GM21390 (cell line): ENCODE measurements around the gene MYL4.
"Not testable (repeated sequence)": the region's sequence is repeated elsewhere in the genome, so short reads cannot be mapped to it uniquely, and the experiment has no call there.

Experiments used
- ATAC-seq: cut with Tn5 transposase; IDR thresholded peaks from one replicate; pipeline ENCODE4 v1.9.1; 2021; ENCODE audit not compliant: unreplicated experiment

MYL4 gene

DNA sequence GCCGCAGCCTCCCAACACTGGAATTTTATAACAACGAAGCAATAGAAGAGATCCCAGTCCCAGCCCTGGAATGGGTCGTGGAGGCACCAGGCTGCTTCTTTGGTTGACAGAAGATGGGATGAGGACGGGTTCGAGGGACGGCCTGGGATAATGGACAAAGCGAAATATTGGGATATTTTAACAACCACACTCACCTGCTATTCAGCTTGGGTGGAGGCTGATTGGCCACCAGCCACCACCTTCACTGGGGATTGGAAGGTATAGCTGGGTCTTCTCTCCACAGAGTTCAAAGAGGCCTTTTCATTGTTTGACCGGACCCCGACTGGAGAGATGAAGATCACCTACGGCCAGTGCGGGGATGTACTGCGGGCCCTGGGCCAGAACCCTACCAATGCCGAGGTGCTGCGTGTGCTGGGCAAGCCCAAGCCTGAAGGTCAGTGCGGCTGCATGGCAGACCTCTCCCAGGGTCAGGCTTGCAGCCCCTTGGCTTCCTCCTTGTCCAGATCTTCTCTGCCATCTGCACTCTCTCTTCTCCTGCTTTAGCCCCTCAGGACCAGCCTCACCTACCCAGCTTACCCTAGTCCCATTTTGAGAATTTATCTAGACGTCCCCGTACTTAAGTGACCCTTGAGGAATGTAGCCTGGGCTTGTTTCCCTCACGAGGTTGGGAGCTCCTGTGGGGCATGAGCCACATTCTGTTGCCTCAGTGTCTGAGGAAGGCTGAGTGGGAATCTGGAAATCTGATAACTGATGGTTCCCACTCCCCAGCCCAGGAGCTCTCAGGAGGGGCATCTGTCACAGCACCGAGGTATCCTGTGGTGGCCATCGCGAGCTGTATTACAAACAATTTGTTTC, 10.7 kb downstream of the MYL4 start:
- no peak for ATAC-seq

DNA sequence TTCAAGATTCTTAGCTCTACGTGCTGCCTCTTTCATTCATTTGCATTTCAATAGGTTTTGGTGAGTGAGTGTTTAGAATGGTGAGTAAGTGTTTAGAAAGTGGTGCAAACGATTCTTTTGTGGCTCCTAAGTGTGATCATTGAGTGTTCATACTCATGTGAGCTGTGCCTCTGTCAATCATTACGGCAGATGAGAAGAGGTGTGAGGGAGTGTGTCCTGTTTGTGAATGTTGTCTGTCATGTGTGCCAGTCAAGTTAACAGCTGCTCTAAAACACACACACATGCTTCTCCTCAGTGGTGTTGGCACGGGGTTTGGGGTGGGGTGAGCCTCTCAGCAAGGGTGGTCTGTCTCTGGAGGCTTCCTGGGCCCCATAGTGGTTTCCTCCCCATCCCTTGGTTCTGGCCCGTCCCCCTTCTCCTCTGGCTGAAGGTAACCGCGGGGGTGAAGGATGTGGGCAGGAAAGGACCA, 11.4 kb downstream of the MYL4 start:
- no peak for ATAC-seq

GRCh38 chr17:47221154-47221553, 12.0 kb downstream of the MYL4 start:
- no peak for ATAC-seq

DNA sequence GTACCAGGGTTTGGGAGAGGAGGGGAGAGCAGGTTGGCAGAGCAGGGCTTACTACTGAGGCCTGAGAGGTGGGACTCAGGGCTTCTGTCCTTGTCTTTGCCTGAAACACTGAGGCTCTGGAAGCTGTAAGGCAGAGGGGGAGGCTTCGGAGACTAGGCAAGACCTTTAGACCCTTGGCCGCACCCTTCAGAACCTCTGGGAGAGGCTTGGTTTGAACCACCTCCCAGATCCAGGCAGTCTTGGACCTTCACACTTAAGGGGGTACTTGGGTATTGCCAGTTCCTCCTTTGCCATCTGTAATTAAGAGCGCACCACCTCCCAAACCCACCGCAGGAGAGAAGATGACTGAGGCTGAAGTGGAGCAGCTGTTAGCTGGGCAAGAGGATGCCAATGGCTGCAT, 12.9 kb downstream of the MYL4 start:
- ATAC-seq = no peak

GRCh38 chr17:47223007-47223406, 13.9 kb downstream of the MYL4 start:
- no peak for ATAC-seq

DNA sequence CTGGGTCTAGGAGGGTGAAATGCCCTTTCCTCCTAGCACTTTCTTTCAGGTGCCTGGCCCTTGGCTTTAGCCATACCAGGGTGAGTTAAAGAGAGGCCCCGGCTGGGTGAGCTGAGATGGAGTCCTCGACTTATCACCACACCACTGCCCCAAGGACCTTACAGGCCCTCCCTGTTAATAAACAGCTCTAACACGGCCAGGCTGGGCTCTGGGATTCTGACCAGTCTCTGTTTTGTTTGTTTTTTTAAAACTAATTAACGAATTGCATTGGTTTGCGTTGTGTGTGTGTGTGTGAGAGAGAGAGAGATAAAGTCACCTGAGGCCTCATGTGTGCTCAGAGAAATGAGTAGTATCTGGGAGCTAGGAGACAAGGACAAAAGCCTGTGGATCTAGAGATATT, 14.3 kb downstream of the MYL4 start:
- no peak for ATAC-seq

DNA sequence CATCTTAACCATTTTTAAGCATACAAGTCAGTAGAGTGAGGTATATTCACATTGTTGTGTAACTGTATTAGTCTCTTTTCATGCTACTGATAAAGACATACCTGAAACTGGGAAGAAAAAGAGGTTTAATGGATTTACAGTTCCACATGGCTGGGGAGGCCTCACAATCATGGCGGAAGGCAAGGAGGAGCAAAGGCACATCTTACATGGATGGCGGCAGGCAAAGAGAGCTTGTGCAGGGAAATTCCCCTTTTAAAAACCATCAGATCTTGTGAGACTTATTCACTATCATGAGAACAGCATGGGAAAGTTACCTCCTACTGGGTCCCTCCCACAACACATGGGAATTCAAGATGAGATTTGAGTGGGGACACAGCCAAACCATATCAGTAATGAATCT, 14.9 kb downstream of the MYL4 start:
- ATAC-seq = not testable (repeated sequence)

DNA sequence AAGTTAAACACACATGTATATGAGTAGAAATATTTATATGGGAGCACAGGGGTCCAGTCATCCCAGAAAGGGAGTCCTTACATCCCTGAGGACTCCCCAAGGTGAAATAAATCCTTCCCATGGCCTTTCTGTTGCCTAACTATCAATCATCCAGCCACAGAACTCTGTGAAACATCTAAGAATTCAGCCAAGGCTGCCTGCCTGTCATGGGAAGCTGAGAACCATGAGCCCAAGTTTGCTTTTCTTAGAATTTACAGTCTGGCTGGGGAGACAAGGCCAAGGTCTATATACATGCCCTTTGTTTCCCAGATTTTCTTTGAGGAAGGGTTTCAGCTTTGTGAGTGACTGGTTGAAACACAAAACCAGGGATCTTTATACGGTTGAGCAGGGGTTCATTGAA, 15.8 kb downstream of the MYL4 start:
- no peak for ATAC-seq

GRCh38 chr17:47225436-47225858, 16.3 kb downstream of the MYL4 start:
- no peak for ATAC-seq

GRCh38 chr17:47225911-47226688, 17.0 kb downstream of the MYL4 start:
- no peak for ATAC-seq

DNA sequence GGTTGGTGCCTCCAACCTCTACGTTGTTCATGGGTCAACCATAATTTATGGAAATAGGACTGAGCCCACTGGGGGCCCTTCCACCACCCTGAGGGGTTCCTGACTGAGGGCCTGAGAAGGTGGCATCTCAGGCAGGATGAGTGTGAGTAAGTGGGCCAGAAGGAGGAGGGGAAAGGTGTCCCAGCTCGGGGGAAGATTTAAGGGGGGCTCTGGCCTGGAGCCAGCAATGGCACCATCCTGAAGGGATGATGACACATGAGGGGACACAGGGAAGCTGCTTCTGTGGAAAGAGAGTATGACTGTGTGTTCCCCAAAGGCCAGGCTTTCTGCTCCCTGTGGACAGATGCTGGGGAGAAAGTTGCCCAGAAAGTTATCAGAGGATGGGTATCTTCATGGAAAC, 18.7 kb downstream of the MYL4 start:
- ATAC-seq = no peak

GRCh38 chr17:47229535-47230443, 20.6 kb downstream of the MYL4 start:
- no peak for ATAC-seq

- no peak for ATAC-seq
These were observed 21.7 kb downstream of the MYL4 start for GRCh38 chr17:47230864-47231263.

DNA sequence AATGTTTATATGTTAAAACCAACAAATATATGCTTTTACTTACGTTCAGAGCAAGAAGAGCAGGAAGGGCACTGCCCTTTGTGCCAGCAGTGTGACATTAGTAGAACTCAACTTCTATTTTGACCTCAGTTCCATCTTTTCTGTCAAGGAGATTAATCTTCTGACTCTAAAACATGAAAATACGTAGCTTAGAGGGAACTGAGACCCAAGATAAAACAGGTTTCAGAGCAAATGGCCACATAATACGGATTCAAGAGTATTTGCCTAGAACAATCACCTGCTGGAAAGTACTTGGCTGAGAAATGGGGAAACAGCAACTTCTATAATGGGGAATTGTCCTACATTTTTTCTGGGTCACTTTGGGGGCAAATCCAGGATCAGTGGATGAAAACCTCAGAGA, 22.2 kb downstream of the MYL4 start:
- no peak for ATAC-seq

DNA sequence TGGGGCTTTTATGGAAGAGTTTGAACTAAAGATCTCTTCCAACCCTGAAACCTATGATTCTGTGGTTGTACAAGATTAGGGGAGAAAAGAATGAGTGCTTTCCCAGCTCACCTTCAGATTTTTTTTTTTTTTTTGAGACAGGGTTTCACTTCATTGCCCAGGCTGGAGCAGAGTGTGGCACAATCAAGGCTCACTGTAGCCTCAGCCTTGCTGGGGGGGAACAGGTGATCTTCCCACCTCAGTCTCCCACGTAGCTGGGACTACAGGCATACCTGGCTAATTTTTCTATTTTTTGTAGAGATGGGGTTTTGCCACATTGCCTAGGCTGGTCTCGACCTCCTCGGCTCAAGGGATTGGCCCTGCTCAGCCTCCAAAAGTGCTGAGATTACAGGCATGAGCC, 22.7 kb downstream of the MYL4 start:
- no peak for ATAC-seq

- ATAC-seq = no peak
These were observed 23.3 kb downstream of the MYL4 start for GRCh38 chr17:47232465-47232864.

DNA sequence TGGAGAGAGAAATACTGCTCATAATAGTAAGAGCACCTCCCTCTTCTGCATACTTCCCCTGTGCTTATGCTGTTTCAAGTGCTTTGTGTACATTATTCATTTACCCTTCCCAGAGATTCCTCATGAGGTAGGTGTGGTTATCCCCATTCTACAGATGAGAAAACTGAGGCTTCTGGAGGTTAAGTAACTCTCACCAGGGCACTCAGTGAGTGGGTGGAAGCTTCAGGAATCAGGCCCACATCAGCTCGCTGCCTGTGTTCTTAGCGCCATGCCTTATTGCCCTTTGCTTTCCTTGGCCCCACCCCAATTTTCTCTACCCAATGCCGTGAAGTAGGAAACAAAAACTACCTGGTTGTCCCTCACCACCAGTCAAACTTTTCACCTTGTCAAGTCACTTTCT, 26.4 kb downstream of the MYL4 start:
- ATAC-seq = no peak

GRCh38 chr17:47235923-47236322, 26.8 kb downstream of the MYL4 start:
- ATAC-seq = no peak

GRCh38 chr17:47237841-47238240, 28.7 kb downstream of the MYL4 start:
- ATAC-seq = no peak

- no peak for ATAC-seq
These were observed 29.3 kb downstream of the MYL4 start for GRCh38 chr17:47238321-47239010.

DNA sequence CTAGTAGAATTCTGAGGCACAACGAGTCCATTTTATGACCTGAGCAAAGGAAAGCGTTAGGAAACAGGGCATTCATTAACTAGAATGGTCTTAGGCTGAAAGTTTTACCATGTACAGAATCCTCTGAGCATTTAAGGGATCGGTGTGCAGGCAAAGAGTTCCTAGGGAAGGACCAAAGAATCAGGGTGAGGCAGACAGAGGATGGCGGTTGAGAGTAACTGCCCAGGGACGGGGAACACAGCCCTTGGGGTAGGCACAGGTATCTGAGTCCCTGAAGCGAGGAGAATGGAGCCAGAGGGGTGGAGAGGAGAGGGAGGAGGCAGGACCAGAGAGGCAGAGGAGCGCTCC, 30.4 kb downstream of the MYL4 start:
- ATAC-seq = no peak
